Testis (tissue), 2 donors: Measurements from ENCODE around the gene DHRS3.

ENCODE experiments used
- POLR2A ChIP-seq: fragments of 450-650 bp; IDR thresholded peaks from one replicate; pipeline ENCODE4 v1.6.1; 2017; ENCODE audit warnings: antibody characterized with exemption, mild to moderate bottlenecking, moderate library complexity
- TF ChIP-seq, protein P1 (sequence below), 3 experiments: fragments of 450-650 bp in 2 of 3; fragments of 200-600 bp in 1 of 3; sonication (generic) in 1 of 3; IDR thresholded peaks; one replicate each; pipeline ENCODE4 v1.5.1; 2016 to 2019; ENCODE audit warnings: antibody characterized with exemption in 3 of 3, mild to moderate bottlenecking in 2 of 3, moderate library complexity in 1 of 3

DNA sequence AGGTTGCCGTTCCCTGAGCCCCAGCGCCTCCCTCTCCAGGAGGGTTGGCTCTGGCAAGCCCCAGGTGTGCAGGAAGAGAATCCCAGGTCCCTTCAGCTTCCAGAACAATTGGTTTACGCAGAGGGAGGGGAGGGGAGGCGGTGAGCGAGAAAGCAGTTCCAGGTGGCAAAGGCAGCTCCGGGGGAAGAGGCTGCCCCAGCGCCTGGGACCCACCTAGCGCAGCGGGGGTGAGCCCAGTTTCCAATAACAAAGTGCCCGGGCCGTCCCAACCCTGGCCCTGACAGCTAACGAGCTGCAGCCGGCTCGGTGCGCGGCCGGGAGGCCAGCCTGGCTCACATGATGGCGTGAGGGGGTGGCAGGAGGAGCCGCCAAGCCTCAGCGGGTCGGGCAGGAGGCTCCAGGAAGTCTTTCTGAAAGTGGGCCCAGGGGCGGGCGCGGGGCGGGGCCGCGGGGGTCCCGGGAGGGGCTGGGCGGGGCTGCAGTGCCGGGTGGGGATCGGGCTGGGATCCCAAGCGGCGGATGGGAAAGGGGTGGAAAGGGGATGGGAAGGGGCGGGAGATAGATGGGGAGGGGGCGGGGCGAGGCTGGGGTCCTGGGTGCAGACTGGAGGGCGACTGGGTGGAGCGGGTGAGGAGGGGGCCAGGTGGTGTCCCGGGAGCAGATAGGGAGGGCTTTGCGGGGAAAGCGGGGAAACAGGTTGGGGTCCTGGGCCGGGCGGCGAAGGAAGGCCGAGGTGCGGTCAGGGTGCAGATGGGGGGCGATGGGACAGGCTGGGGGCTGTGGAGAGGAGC, 22.8 kb downstream of the DHRS3 start:
- no peak for TF ChIP-seq POLR2A
- TF ChIP-seq, protein P1, sequence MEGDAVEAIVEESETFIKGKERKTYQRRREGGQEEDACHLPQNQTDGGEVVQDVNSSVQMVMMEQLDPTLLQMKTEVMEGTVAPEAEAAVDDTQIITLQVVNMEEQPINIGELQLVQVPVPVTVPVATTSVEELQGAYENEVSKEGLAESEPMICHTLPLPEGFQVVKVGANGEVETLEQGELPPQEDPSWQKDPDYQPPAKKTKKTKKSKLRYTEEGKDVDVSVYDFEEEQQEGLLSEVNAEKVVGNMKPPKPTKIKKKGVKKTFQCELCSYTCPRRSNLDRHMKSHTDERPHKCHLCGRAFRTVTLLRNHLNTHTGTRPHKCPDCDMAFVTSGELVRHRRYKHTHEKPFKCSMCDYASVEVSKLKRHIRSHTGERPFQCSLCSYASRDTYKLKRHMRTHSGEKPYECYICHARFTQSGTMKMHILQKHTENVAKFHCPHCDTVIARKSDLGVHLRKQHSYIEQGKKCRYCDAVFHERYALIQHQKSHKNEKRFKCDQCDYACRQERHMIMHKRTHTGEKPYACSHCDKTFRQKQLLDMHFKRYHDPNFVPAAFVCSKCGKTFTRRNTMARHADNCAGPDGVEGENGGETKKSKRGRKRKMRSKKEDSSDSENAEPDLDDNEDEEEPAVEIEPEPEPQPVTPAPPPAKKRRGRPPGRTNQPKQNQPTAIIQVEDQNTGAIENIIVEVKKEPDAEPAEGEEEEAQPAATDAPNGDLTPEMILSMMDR (IDR thresholded peaks at IDR 0.05): no peak
